Mammary epithelial cell (primary cell): ENCODE data around the gene MTMR4.

Experiments used
- CTCF ChIP-seq, 2 donors: IDR thresholded peaks in 1 of 2; conservative IDR thresholded peaks in 1 of 2; 2 replicates each; pipeline ENCODE4 v1.5.1; 2011 to 2012; ENCODE audit warnings: inconsistent platforms in 2 of 2, low read length in 2 of 2, mild to moderate bottlenecking in 2 of 2, control low read depth in 1 of 2, low read depth in 1 of 2; ENCODE audit not compliant: insufficient read depth in 1 of 2; ENCODE audit errors: extremely low read depth in 1 of 2
- EZH2 ChIP-seq: IDR thresholded peaks from 2 replicates; pipeline ENCODE4 v1.6.1; 2012; ENCODE audit warnings: low read length, inconsistent platforms, borderline replicate concordance

GRCh38 chr17:58491510-58492045 is 22.9 kb downstream of the MTMR4 start:
- TF ChIP-seq CTCF (conservative IDR thresholded peaks at IDR 0.05 in 1 of 2, IDR thresholded peaks at IDR 0.05 in 1 of 2; ENCODE audit: extremely low read depth in 1 of 2, insufficient read depth in 1 of 2, low read depth in 1 of 2, low read length in 2 of 2) = no peak
- no peak for TF ChIP-seq EZH2
